BLaER1 (cell line): ENCODE data around the gene PAGE1.

ENCODE experiments used
- H3K27ac ChIP-seq: shearing (Covaris generic); formaldehyde crosslinking; 2 replicates; pipeline ENCODE4 v1.8.1; 2022
- H3K27me3 ChIP-seq: shearing (Covaris generic); formaldehyde crosslinking; 2 replicates; pipeline ENCODE4 v1.8.1; 2022
- H3K36me3 ChIP-seq: shearing (Covaris generic); formaldehyde crosslinking; 2 replicates; pipeline ENCODE4 v1.8.1; 2022
- H3K4me1 ChIP-seq: shearing (Covaris generic); formaldehyde crosslinking; 2 replicates; pipeline ENCODE4 v1.8.1; 2022
- H3K4me2 ChIP-seq: shearing (Covaris generic); formaldehyde crosslinking; 2 replicates; pipeline ENCODE4 v1.8.1; 2022
- H3K4me3 ChIP-seq: shearing (Covaris generic); formaldehyde crosslinking; 2 replicates; pipeline ENCODE4 v1.8.1; 2022
- H3K9ac ChIP-seq: shearing (Covaris generic); formaldehyde crosslinking; 2 replicates; pipeline ENCODE4 v1.8.1; 2022
- H3K9me3 ChIP-seq: shearing (Covaris generic); formaldehyde crosslinking; 2 replicates; pipeline ENCODE4 v1.8.1; 2022
- H4K20me1 ChIP-seq: shearing (Covaris generic); formaldehyde crosslinking; 2 replicates; pipeline ENCODE4 v1.8.1; 2022
- Cebpa-rat ChIP-seq: shearing (Covaris generic); IDR thresholded peaks from 2 replicates; pipeline ENCODE4 v1.8.1; 2022

The PAGE1 gene

GRCh38 chrX:49704691-49705404 lies 9.1 kb upstream of the PAGE1 start:
- Histone ChIP-seq H3K27me3 (peaks cover 88% of the 10 kb centered on the region), H3K27ac (no peak overlapping the region), H3K4me1 (peaks cover 7% of the 10 kb centered on the region; the same call in 1 of the 2 replicates), H4K20me1 (no peaks in the 10 kb centered on the region; the same call in 1 of the 2 replicates), H3K9me3 (no peaks in the 10 kb centered on the region), H3K36me3 (no peaks in the 10 kb centered on the region), H3K9ac (no peak overlapping the region), H3K4me3 (no peak overlapping the region), H3K4me2 (no peak overlapping the region)
- TF ChIP-seq Cebpa-rat, result no peak

GRCh38 chrX:49701933-49702332 lies 6.1 kb upstream of the PAGE1 start:
- Histone ChIP-seq H3K4me3 (no peak overlapping the region), H3K27ac (no peak overlapping the region), H3K36me3 (no peaks in the 10 kb centered on the region), H3K4me1 (peaks cover 7% of the 10 kb centered on the region; the same call in 1 of the 2 replicates), H3K27me3 (peaks cover 95% of the 10 kb centered on the region), H4K20me1 (no peaks in the 10 kb centered on the region; the same call in 1 of the 2 replicates), H3K9me3 (0 out of 2 replicates have a peak, but pooled peaks cover under 1% of the 10 kb centered on the region), H3K4me2 (no peak overlapping the region), H3K9ac (no peak overlapping the region)
- TF ChIP-seq Cebpa-rat, result no peak

- H4K20me1 ChIP-seq, result no peaks in the 10 kb centered on the region; the same call in 1 of the 2 replicates
- no peak overlapping the region for H3K9ac ChIP-seq
- peaks cover 6% of the 10 kb centered on the region; the same call in 1 of the 2 replicates for H3K9me3 ChIP-seq
- TF ChIP-seq Cebpa-rat, result no peak; the same call in 1 of the 2 replicates
- H3K4me1 ChIP-seq, result peaks cover 7% of the 10 kb centered on the region; the same call in 1 of the 2 replicates
- H3K4me2 ChIP-seq, result no peak overlapping the region
- peaks cover 93% of the 10 kb centered on the region for H3K27me3 ChIP-seq
- no peak overlapping the region for H3K4me3 ChIP-seq
- no peak overlapping the region for H3K27ac ChIP-seq
- no peaks in the 10 kb centered on the region for H3K36me3 ChIP-seq
Observed at GRCh38 chrX:49701323-49701722, 5.5 kb upstream of the PAGE1 start.

GRCh38 chrX:49675075-49675719 lies 20.6 kb downstream of the PAGE1 start:
- no peak for TF ChIP-seq Cebpa-rat
- Histone ChIP-seq H3K4me2 (no peak overlapping the region), H3K4me1 (peaks cover 7% of the 10 kb centered on the region; the same call in 1 of the 2 replicates), H4K20me1 (no peaks in the 10 kb centered on the region), H3K9me3 (no peaks in the 10 kb centered on the region), H3K4me3 (no peak overlapping the region), H3K27me3 (peaks cover 76% of the 10 kb centered on the region), H3K9ac (no peak overlapping the region), H3K27ac (no peak overlapping the region), H3K36me3 (no peaks in the 10 kb centered on the region)

GRCh38 chrX:49673394-49673793 lies 22.4 kb downstream of the PAGE1 start:
- peaks cover 74% of the 10 kb centered on the region for H3K27me3 ChIP-seq
- H3K27ac ChIP-seq, result no peak overlapping the region
- H3K4me3 ChIP-seq, result no peak overlapping the region
- no peak for TF ChIP-seq Cebpa-rat
- no peak overlapping the region for H3K9ac ChIP-seq
- no peaks in the 10 kb centered on the region for H3K36me3 ChIP-seq
- H4K20me1 ChIP-seq, result no peaks in the 10 kb centered on the region
- H3K4me1 ChIP-seq, result peaks cover 7% of the 10 kb centered on the region; the same call in 1 of the 2 replicates
- no peak overlapping the region for H3K4me2 ChIP-seq
- H3K9me3 ChIP-seq, result no peaks in the 10 kb centered on the region

- Histone ChIP-seq H3K4me3 (no peak overlapping the region), H3K27me3 (peaks cover 85% of the 10 kb centered on the region), H3K27ac (no peak overlapping the region), H3K9ac (no peak overlapping the region), H3K4me1 (no peaks in the 10 kb centered on the region), H3K4me2 (no peak overlapping the region), H3K36me3 (no peaks in the 10 kb centered on the region), H3K9me3 (no peaks in the 10 kb centered on the region), H4K20me1 (no peaks in the 10 kb centered on the region; the same call in 1 of the 2 replicates)
- no peak for TF ChIP-seq Cebpa-rat
Observed at GRCh38 chrX:49664824-49665223, 31.0 kb downstream of the PAGE1 start.

GRCh38 chrX:49661881-49662280 lies 33.9 kb downstream of the PAGE1 start:
- Histone ChIP-seq H3K27me3 (peaks cover 81% of the 10 kb centered on the region), H3K9me3 (no peaks in the 10 kb centered on the region), H3K4me2 (no peak overlapping the region), H3K4me1 (no peaks in the 10 kb centered on the region), H3K27ac (no peak overlapping the region), H3K9ac (no peak overlapping the region), H3K4me3 (no peak overlapping the region), H3K36me3 (no peaks in the 10 kb centered on the region), H4K20me1 (no peaks in the 10 kb centered on the region; the same call in 1 of the 2 replicates)
- no peak for TF ChIP-seq Cebpa-rat

GRCh38 chrX:49659771-49660170 lies 36.0 kb downstream of the PAGE1 start:
- TF ChIP-seq Cebpa-rat, result no peak
- Histone ChIP-seq H3K4me2 (no peak overlapping the region), H3K9me3 (no peaks in the 10 kb centered on the region), H4K20me1 (no peaks in the 10 kb centered on the region; the same call in 1 of the 2 replicates), H3K27ac (no peak overlapping the region), H3K9ac (no peak overlapping the region), H3K36me3 (no peaks in the 10 kb centered on the region), H3K27me3 (peaks cover 81% of the 10 kb centered on the region), H3K4me1 (no peaks in the 10 kb centered on the region), H3K4me3 (no peak overlapping the region)

- no peak overlapping the region for H3K4me3 ChIP-seq
- no peaks in the 10 kb centered on the region for H3K36me3 ChIP-seq
- H3K9ac ChIP-seq, result no peak overlapping the region
- no peaks in the 10 kb centered on the region for H3K4me1 ChIP-seq
- H3K9me3 ChIP-seq, result no peaks in the 10 kb centered on the region
- no peak overlapping the region for H3K27ac ChIP-seq
- H3K4me2 ChIP-seq, result no peak overlapping the region
- H4K20me1 ChIP-seq, result no peaks in the 10 kb centered on the region; the same call in 1 of the 2 replicates
- no peak for TF ChIP-seq Cebpa-rat
- H3K27me3 ChIP-seq, result peaks cover 69% of the 10 kb centered on the region
Observed at GRCh38 chrX:49656533-49656932, 39.3 kb downstream of the PAGE1 start.
